Mammary epithelial cell (primary cell): ENCODE results near the gene MSMP.

ENCODE experiments used
- EZH2 ChIP-seq: IDR thresholded peaks from 2 replicates; pipeline ENCODE4 v1.6.1; 2012; ENCODE audit warnings: low read length, inconsistent platforms, borderline replicate concordance
- TF ChIP-seq, protein P1 (sequence below), 2 donors: IDR thresholded peaks in 1 of 2; conservative IDR thresholded peaks in 1 of 2; 2 replicates each; pipeline ENCODE4 v1.5.1; 2011 to 2012; ENCODE audit warnings: inconsistent platforms in 2 of 2, low read length in 2 of 2, mild to moderate bottlenecking in 2 of 2, control low read depth in 1 of 2, low read depth in 1 of 2; ENCODE audit not compliant: insufficient read depth in 1 of 2; ENCODE audit errors: extremely low read depth in 1 of 2

DNA sequence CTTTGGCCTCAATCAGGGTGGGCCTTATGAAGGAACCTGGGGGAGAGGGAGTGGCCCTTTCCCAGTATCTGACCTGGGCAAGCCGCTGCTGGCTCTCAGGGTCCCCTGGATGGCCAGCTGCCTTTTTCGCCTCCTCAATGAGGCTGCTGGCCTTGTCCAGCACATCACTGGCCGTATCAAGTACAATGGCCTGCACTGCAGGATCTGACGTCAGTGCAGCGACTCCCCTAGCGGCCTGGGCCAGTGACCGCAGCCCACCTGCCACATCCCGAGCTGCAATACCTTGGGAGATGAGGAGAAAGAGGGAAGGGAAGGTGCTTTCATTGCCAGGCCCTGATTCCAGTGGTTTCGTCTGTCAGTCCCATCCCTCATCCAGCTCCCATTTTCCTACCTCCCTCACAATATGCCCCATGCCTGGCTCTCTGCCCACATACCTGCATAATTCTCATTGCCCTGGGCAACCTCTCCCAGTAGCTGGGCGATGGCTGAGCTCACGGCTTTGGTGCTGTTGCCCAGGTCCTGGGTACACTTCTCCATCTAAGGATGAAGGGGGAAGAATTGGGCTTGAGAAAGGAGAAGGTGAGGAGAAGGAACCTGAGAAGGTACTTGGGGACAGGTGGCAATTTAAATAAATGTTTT, 41.2 kb downstream of the MSMP start:
- TF ChIP-seq, protein P1, sequence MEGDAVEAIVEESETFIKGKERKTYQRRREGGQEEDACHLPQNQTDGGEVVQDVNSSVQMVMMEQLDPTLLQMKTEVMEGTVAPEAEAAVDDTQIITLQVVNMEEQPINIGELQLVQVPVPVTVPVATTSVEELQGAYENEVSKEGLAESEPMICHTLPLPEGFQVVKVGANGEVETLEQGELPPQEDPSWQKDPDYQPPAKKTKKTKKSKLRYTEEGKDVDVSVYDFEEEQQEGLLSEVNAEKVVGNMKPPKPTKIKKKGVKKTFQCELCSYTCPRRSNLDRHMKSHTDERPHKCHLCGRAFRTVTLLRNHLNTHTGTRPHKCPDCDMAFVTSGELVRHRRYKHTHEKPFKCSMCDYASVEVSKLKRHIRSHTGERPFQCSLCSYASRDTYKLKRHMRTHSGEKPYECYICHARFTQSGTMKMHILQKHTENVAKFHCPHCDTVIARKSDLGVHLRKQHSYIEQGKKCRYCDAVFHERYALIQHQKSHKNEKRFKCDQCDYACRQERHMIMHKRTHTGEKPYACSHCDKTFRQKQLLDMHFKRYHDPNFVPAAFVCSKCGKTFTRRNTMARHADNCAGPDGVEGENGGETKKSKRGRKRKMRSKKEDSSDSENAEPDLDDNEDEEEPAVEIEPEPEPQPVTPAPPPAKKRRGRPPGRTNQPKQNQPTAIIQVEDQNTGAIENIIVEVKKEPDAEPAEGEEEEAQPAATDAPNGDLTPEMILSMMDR (conservative IDR thresholded peaks at IDR 0.05 in 1 of 2, IDR thresholded peaks at IDR 0.05 in 1 of 2; ENCODE audit: extremely low read depth in 1 of 2, insufficient read depth in 1 of 2, low read depth in 1 of 2, low read length in 2 of 2), result peak in 1 of 2 donors; percentile 16
- TF ChIP-seq EZH2, result no peak
